HepG2 (cell line): Measurements from ENCODE around the gene PXMP2. TPM values are rescaled to one million over a fixed set of nuclear protein-coding genes. Genes with fewer than 3 reads are reported as not detected.

ENCODE experiments used
- ATAC-seq: fragments of 200-7000 bp; cut with Tn5 transposase; 3 replicates; pipeline ENCODE4 v1.9.1; 2020; ENCODE audit warnings: mild to moderate bottlenecking, moderate library complexity
- BruUV-seq: library from RNA; stranded (reverse); fragments of 400-500 nt; replicated peaks from 2 replicates; lab custom pipeline; 2021; lab: Mats Ljungman, UMichigan
- CTCF ChIA-PET: fragments of 300-600 bp; formaldehyde crosslinking; extraction: SDS; loops from one replicate; lab custom pipeline; 2021; ENCODE audit warnings: low total read pairs, inconsistent platforms, low intra/inter-chr PET ratio; lab: Yijun Ruan, JAX
- POLR2A ChIA-PET: fragments of 350-600 bp; sonication (Branson Sonifier 250); formaldehyde crosslinking; loops from one replicate; lab custom pipeline; 2020; ENCODE audit warnings: antibody characterized with exemption, inconsistent platforms; lab: Yijun Ruan, JAX
- DNase-seq: peaks from one replicate; pipeline ENCODE4 v3.0.0-alpha.2; 2015; ENCODE audit warnings: low spot score
- FAIRE-seq: peaks from 3 replicates; lab custom pipeline; 2011; peaks lifted over from hg19 to GRCh38; lab: Jason Lieb, UNC
- H2AFZ ChIP-seq: one replicate; pipeline ENCODE4 v1.6.1; 2011; ENCODE audit warnings: low read length, inconsistent platforms
- H3K27ac ChIP-seq: fragments of 300-600 bp; 3 replicates; pipeline ENCODE4 v1.8.0; 2011; ENCODE audit warnings: mixed run types, mild to moderate bottlenecking, mixed read lengths, low read length, inconsistent platforms; ENCODE audit not compliant: insufficient read depth; ENCODE audit errors: extremely low read length
- H3K27me3 ChIP-seq, 2 experiments: fragments of 200-600 bp in 1 of 2; 2 replicates in 1 of 2; 3 replicates in 1 of 2; pipeline versions ENCODE4 v1.6.0 to v1.8.0; 2011; ENCODE audit warnings: low read length in 2 of 2, mild to moderate bottlenecking in 2 of 2, moderate library complexity in 2 of 2, inconsistent platforms in 1 of 2; ENCODE audit not compliant: insufficient read depth in 2 of 2, control insufficient read depth in 1 of 2
- H3K36me3 ChIP-seq, 2 experiments: fragments of 200-600 bp in 1 of 2; replicated peaks in 1 of 2; 2 replicates in 1 of 2; 3 replicates in 1 of 2; pipeline versions ENCODE4 v1.5.1 to v1.8.0; 2011; ENCODE audit warnings: low read length in 2 of 2, inconsistent platforms in 1 of 2; ENCODE audit not compliant: insufficient read depth in 2 of 2, control insufficient read depth in 1 of 2
- H3K4me1 ChIP-seq: 2 replicates; pipeline ENCODE4 v1.5.1; 2012; ENCODE audit warnings: low read length, inconsistent platforms; ENCODE audit not compliant: insufficient read depth
- H3K4me2 ChIP-seq: 2 replicates; pipeline ENCODE4 v1.6.0; 2011; ENCODE audit warnings: low read depth, low read length, inconsistent platforms
- H3K4me3 ChIP-seq, 3 experiments: fragments of 200-600 bp in 1 of 3; sonication (generic), shearing (Covaris generic) in 1 of 3; replicated peaks in 1 of 3; 2 replicates each; pipeline ENCODE4 v1.5.1; 2011 to 2016; ENCODE audit warnings: low read length in 3 of 3, inconsistent platforms in 2 of 3, low read depth in 2 of 3, mild to moderate bottlenecking in 2 of 3, control low read depth in 1 of 3, mixed read lengths in 1 of 3; ENCODE audit not compliant: insufficient read depth in 1 of 3
- H3K79me2 ChIP-seq: one replicate; pipeline ENCODE4 v1.6.1; 2011; ENCODE audit warnings: low read length, inconsistent platforms; ENCODE audit not compliant: insufficient read depth
- H3K9ac ChIP-seq: 2 replicates; pipeline ENCODE4 v1.6.0; 2011; ENCODE audit warnings: mild to moderate bottlenecking, low read depth, low read length, inconsistent platforms; ENCODE audit not compliant: insufficient read depth
- H3K9me3 ChIP-seq: 2 replicates; pipeline ENCODE4 v1.5.1; 2012; ENCODE audit warnings: mild to moderate bottlenecking, low read length
- H4K20me1 ChIP-seq: 2 replicates; pipeline ENCODE4 v1.6.0; 2011; ENCODE audit warnings: inconsistent platforms, mild to moderate bottlenecking, low read length, moderate library complexity; ENCODE audit not compliant: insufficient read depth
- AGO2 ChIP-seq: fragments of 200-400 bp; formaldehyde crosslinking; optimal IDR thresholded peaks from 2 replicates; pipeline ENCODE3; 2017; ENCODE audit warnings: mild to moderate bottlenecking, low read depth, low read length, moderate library complexity
- KDM4B ChIP-seq: sonication (generic); formaldehyde crosslinking; IDR thresholded peaks from 2 replicates; pipeline ENCODE4 v1.4.0; 2020; ENCODE audit warnings: missing genetic modification reagents
- ZNF431 ChIP-seq: sonication (generic); formaldehyde crosslinking; IDR thresholded peaks from 2 replicates; pipeline ENCODE4 v1.9.0; 2022; ENCODE audit warnings: missing genetic modification reagents, low read depth, mild to moderate bottlenecking, borderline replicate concordance
- ZNF619 ChIP-seq: sonication (generic); formaldehyde crosslinking; IDR thresholded peaks from 2 replicates; pipeline ENCODE4 v1.4.0; 2020; ENCODE audit warnings: mild to moderate bottlenecking, missing genetic modification reagents
- WGBS: methylation state at CpG from one replicate; pipeline ENCODE4 v1.1.6; 2017; ENCODE audit warnings: low lambda C conversion rate; 5-methylcytosine and 5-hydroxymethylcytosine counted together
- in situ Hi-C: cut with HindIII; loops from 2 replicates; pipeline ENCODE4 v1.10.0; 2017; ENCODE audit warnings: low pct_unique_long_range_greater_than_20kb; ENCODE audit not compliant: extremely low pct_ligation_motif_present
- intact Hi-C: fragments of 100-400 bp; cut with micrococcal nuclease; formaldehyde crosslinking; loops from one replicate; pipeline ENCODE4 v1.10.0; 2022; ENCODE audit not compliant: unreplicated experiment
- polyA plus RNA-seq, 8 experiments: library from polyadenylated mRNA; depleted of rRNA in 3 of 8; stranded (reverse) in 7 of 8; unstranded in 1 of 8; fragments of >200 nt; fragmentation: Illumina TruSeq in 4 of 8; extraction: Trizol in 4 of 8; gene quantifications; 2 replicates each; pipeline versions ENCODE4 v1.2.1 to v1.2.3, GENCODE V29; 2011 to 2016; ENCODE audit warnings: low read depth in 4 of 8, missing spikeins in 1 of 8, mixed read lengths in 1 of 8; ENCODE audit not compliant: insufficient read depth in 1 of 8
- total RNA-seq, 5 experiments: library from RNA; depleted of rRNA; stranded (reverse); fragments of >200 nt; fragmentation: Illumina TruSeq; extraction: Trizol; gene quantifications; 2 replicates each; pipeline ENCODE4 v1.2.3, GENCODE V29; 2016; ENCODE audit warnings: low read depth in 1 of 5
- TF ChIP-seq, protein P1 (sequence below): sonication (generic); formaldehyde crosslinking; conservative IDR thresholded peaks from 2 replicates; pipeline ENCODE4 v1.8.0; 2022; ENCODE audit warnings: low read depth, missing genetic modification reagents
- TF ChIP-seq, protein P2 (sequence below): sonication (generic); formaldehyde crosslinking; IDR thresholded peaks from 2 replicates; pipeline ENCODE4 v1.5.0; 2020; ENCODE audit warnings: missing genetic modification reagents, mild to moderate bottlenecking, borderline replicate concordance

The PXMP2 gene
- total and polyA plus RNA-seq, 2 of the 13 experiments (the other 11 are each of a cell fraction or from before 2014, with no cell fraction given) = 25.5 to 42.9 TPM

DNA sequence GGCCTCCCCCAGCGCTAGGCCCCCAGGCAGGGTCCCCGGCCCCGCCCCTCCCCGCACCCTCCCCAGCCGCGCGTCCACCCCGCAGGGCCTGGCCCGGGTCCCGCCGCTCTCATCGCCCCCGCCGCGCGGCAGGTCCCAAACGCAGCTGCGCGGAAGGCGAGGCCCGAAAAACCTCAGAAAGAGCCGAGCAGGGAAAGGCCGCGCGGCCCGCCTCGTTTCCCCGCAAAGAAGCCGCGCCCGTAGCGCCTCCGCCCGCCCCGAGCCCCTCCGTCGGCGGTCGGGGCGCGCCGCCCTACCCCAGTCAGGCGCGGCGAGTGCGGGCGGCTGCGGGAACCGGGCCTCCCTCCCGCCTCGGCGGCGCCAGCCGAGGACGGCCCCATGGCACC, 569 bp upstream of the PXMP2 start:
- Histone ChIP-seq H4K20me1 (peaks cover 6% of the 10 kb centered on the region; the same call in 1 of the 2 replicates), H3K27ac (peak overlapping the region; percentile 77), H3K4me1 (peaks cover 25% of the 10 kb centered on the region), H3K4me3 (peak overlapping the region; percentile 69 to 79 (median 78); a peak in 5 of 6 replicates), H3K36me3 (0 out of 5 replicates have a peak, but pooled peaks cover 0 to 8% of the 10 kb centered on the region in 2 experiments), H3K9ac (peak overlapping the region; percentile 80), H2AFZ (no peak overlapping the region), H3K79me2 (peaks cover 39% of the 10 kb centered on the region), H3K4me2 (peak overlapping the region; percentile 57), H3K27me3 (no peaks in the 10 kb centered on the region), H3K9me3 (no peaks in the 10 kb centered on the region)
- WGBS = 0% methylated on average over 7 of the region's 55 CpGs
- POLR2A ChIA-PET = no interaction called here
- intact Hi-C loops = no loop called here
- CTCF ChIA-PET = no interaction called here
- ATAC-seq (peak; percentile 1; the same call in 2 of the 3 replicates), FAIRE-seq (no peak), DNase-seq (no peak)
- TF ChIP-seq, protein P1, sequence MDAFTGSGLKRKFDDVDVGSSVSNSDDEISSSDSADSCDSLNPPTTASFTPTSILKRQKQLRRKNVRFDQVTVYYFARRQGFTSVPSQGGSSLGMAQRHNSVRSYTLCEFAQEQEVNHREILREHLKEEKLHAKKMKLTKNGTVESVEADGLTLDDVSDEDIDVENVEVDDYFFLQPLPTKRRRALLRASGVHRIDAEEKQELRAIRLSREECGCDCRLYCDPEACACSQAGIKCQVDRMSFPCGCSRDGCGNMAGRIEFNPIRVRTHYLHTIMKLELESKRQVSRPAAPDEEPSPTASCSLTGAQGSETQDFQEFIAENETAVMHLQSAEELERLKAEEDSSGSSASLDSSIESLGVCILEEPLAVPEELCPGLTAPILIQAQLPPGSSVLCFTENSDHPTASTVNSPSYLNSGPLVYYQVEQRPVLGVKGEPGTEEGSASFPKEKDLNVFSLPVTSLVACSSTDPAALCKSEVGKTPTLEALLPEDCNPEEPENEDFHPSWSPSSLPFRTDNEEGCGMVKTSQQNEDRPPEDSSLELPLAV (CRISPR knock-in tag) = 0 out of 2 replicates have a peak, but pooled peaks have one; percentile 33
- TF ChIP-seq ZNF431 (CRISPR knock-in tag) = no peak
- no peak for TF ChIP-seq KDM4B (CRISPR knock-in tag)
- no peak for TF ChIP-seq ZNF619 (CRISPR knock-in tag)
- peak; percentile 33 for TF ChIP-seq AGO2
- TF ChIP-seq, protein P2, sequence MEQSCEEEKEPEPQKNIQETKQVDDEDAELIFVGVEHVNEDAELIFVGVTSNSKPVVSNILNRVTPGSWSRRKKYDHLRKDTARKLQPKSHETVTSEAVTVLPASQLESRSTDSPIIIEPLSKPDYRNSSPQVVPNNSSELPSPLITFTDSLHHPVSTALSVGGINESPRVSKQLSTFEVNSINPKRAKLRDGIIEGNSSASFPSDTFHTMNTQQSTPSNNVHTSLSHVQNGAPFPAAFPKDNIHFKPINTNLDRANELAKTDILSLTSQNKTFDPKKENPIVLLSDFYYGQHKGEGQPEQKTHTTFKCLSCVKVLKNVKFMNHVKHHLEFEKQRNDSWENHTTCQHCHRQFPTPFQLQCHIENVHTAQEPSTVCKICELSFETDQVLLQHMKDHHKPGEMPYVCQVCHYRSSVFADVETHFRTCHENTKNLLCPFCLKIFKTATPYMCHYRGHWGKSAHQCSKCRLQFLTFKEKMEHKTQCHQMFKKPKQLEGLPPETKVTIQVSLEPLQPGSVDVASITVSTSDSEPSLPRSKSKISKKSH = 0 out of 2 replicates have a peak, but pooled peaks have one; percentile 3
- no TSS peak for BruUV-seq
- in situ Hi-C loops = no loop called here
